RWPE1 (cell line): Measurements from ENCODE around the gene HPX.

Source experiments
- CTCF ChIA-PET: fragments of 350-600 bp; sonication (Branson Sonifier 250); formaldehyde crosslinking; extraction: SDS; loops from one replicate; lab custom pipeline; 2021; lab: Yijun Ruan, JAX
- POLR2A ChIA-PET: fragments of 400-600 bp; formaldehyde crosslinking; extraction: SDS; loops from one replicate; lab custom pipeline; 2020; ENCODE audit warnings: antibody characterized with exemption; ENCODE audit not compliant: low non-redundant PET; lab: Yijun Ruan, JAX
- DNase-seq: peaks from one replicate; pipeline ENCODE4 v3.0.0; 2012; ENCODE audit warnings: low spot score
- H3K27ac ChIP-seq: fragments of 450-650 bp; 2 replicates; pipeline ENCODE4 v1.5.1; 2017
- TF ChIP-seq, protein P1 (sequence below): fragments of 450-650 bp; conservative IDR thresholded peaks from 2 replicates; pipeline ENCODE4 v1.5.1; 2017; ENCODE audit warnings: low read depth, mild to moderate bottlenecking

HPX gene

DNA sequence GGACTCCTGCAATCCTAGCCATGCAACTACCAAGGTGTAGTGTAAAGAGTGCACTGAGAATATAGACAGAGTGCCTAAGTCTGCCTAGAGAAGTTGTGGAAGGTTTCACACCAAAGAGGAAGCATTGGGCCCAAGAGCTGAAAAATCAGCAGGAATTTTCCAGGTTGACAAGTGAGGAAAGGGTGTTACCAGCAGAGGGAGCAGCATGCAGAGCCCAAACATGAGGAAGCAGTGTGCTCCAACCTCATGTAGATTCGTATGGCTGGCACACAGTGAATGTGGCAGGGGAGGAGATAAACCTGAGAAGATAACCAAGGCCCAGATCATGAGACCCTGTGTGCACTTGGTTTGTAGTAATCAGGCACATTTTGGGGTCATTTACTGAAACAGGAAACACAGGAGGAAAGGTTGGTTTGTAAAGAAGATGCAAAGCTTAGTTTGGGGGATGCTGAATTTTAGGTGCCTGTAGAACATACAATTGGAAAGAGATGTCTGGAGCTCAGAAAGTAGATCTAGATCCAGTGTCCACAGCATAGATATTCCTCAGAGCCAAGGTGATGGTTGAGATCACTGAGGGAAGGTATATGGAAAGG lies 1.7 kb downstream of the HPX start:
- POLR2A ChIA-PET = no interaction called here
- TF ChIP-seq, protein P1, sequence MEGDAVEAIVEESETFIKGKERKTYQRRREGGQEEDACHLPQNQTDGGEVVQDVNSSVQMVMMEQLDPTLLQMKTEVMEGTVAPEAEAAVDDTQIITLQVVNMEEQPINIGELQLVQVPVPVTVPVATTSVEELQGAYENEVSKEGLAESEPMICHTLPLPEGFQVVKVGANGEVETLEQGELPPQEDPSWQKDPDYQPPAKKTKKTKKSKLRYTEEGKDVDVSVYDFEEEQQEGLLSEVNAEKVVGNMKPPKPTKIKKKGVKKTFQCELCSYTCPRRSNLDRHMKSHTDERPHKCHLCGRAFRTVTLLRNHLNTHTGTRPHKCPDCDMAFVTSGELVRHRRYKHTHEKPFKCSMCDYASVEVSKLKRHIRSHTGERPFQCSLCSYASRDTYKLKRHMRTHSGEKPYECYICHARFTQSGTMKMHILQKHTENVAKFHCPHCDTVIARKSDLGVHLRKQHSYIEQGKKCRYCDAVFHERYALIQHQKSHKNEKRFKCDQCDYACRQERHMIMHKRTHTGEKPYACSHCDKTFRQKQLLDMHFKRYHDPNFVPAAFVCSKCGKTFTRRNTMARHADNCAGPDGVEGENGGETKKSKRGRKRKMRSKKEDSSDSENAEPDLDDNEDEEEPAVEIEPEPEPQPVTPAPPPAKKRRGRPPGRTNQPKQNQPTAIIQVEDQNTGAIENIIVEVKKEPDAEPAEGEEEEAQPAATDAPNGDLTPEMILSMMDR = peak; percentile 55
- CTCF ChIA-PET = interaction anchor here (0.6 to 1.6 kb wide), 9 partner anchors 35 to 1824 kb away, joined by 3 to 7 read pairs (median 3); no protein-coding TSS in a partner anchor
- DNase-seq = peak; percentile 36
- no peak overlapping the region for H3K27ac ChIP-seq

DNA sequence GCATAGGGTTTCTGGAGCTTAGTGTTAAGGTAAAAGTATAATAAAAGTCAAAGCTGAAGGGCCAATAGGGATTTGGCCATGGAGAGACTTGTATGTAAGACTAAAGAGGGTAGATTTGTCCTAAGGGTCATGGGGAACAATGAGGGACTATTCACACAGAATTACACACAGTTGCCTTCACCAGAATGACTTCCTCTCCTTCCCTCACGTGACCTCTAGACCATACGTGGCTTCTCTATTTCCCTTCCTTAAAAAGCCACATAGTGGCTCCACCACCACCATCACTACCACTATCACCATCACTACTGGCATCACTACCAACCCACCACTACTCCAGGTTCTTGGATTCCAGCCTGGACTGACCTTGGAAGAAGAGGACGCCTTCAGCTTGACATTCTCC lies 2.8 kb downstream of the HPX start:
- H3K27ac ChIP-seq = no peak overlapping the region
- no peak for DNase-seq
- TF ChIP-seq, protein P1 = no peak
- CTCF ChIA-PET = interaction anchor here (0.7 to 1.6 kb wide), 2 partner anchors 34 to 59 kb away, joined by 3 to 7 read pairs; no protein-coding TSS in a partner anchor
- POLR2A ChIA-PET = no interaction called here

DNA sequence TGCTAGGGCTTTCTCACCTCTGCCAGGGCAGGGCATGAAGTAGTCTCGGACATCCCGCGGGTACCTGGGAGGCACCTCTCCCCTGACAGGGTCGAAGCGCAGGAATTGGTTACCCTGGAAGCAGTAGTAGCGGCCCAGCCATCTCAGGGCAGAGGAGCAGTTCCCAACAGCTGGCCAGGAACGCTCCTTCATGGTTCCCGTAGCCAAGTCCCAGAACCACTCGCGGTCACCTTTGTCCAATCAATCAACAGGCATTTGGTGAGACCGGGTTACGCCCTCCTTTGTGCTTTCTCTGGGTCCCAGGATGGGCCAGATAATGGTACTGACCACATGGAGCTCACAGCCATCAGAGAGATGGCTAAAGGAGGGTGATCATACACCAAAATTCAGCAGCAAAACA lies 3.4 kb downstream of the HPX start:
- CTCF ChIA-PET = no interaction called here
- no peak overlapping the region for H3K27ac ChIP-seq
- TF ChIP-seq, protein P1 = no peak
- POLR2A ChIA-PET = no interaction called here
- no peak for DNase-seq

DNA sequence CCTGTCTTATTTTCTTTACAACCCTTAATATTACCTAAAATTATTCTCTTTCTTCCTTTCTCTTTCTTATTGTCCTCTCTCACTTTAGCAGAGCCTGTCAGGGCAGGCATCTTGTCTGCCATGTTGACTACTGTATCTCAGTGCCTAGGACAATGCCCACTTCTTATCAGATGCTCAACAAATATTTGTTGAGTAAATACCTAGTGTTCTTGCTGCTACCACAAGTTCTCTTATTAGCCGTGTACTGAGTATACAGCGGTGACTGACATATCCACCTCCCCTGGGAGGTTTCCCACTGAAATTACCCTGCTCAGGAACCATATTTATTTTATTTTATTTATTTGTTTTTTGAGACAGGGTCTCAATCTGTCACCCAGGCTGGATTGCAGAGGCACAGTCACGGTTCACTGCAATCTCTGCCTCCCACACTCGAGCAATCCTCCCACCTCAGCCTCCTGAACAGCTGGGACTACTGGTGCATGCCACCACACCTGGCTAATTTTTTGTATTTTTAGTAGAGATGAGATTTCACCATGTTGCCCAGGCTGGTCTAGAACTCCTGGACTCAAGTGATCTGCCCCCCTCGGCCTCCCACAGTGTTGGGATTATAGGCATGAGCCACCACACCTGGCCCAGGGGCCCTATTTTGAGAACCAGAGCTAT lies 6.7 kb downstream of the HPX start:
- H3K27ac ChIP-seq = no peak overlapping the region
- CTCF ChIA-PET = no interaction called here
- POLR2A ChIA-PET = no interaction called here
- TF ChIP-seq, protein P1 = no peak
- no peak for DNase-seq

DNA sequence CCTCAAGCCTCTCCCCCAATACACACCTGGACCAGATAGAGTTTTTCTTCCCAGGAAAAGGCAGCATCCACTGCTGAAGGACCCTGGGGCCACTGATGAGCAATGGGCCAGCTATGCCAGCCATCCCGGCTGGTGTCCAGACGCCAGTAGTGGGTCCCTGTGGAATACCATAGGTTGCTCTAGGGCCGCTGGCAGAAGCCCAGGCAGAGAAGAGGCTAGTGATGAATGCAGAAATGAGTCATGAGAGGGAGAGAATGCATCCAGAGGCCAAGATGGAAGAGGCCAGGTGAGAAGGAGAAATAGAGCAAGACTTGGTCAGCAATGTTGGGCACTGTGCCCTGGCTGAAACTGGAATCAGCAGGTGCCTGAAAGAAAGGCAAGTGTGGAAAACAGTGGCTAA lies 8.9 kb downstream of the HPX start:
- POLR2A ChIA-PET = no interaction called here
- H3K27ac ChIP-seq = no peak overlapping the region
- CTCF ChIA-PET = interaction anchor here (0.6 kb wide), 1 partner anchor 272 kb away, joined by 3 read pairs; no protein-coding TSS in a partner anchor
- peak; percentile 83 for DNase-seq
- TF ChIP-seq, protein P1 = no peak

DNA sequence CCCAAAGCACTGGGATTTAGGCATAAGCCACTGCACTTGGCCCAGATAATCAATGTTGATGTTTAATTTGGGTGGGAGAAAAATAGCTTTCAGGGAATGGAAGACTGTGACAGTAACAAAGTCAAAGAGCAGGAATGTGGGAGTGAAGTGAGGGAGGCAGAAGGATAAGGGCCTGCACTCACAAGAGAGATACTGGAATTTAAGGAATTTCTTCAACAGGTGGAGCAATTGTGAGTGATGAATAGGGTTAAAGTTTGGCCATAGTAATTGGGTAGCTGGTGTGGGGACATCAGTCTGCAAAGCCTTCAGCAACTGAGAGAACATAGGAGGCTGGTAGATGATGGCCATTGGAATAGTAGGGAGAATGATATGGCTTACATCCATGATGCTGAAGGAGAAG lies 13.3 kb downstream of the HPX start:
- ChIA-PET CTCF (interaction anchor here (0.7 to 1.5 kb wide), 2 partner anchors 17 to 206 kb away, joined by 4 to 5 read pairs; no protein-coding TSS in a partner anchor), POLR2A (no interaction called here)
- no peak for DNase-seq
- TF ChIP-seq, protein P1 = no peak
- H3K27ac ChIP-seq = no peak overlapping the region
